Measurements from ENCODE around the gene HEATR1.

HEATR1 gene

GRCh38 chr1:236603991-236604904, at the start of gene HEATR1:
TSS of gene HEATR1 (minus strand) at chr1:236604516. CDS start at chr1:236604095, 421 bp downstream.
- DNase-seq (ENCODE audit: extremely low read depth, low read depth): peak; percentile 91
- no peak for TF ChIP-seq CTCF (IDR thresholded peaks at IDR 0.05; ENCODE audit: low read depth, low read length, missing control alignments)
- peak within 1 kb of the TSS; percentile 96 for H3K4me3 ChIP-seq (replicated peaks; ENCODE audit: low read depth, low read length)

- DNase-seq (ENCODE audit: extremely low read depth, low read depth): no peak
- TF ChIP-seq CTCF (IDR thresholded peaks at IDR 0.05; ENCODE audit: low read depth, low read length, missing control alignments): no peak
- H3K4me3 ChIP-seq (replicated peaks; ENCODE audit: low read depth, low read length): no peak overlapping the region
Observed at GRCh38 chr1:236645016-236645680, 40.8 kb upstream of the HEATR1 start.

- DNase-seq (ENCODE audit: extremely low read depth, low read depth): no peak
- no peak for TF ChIP-seq CTCF (IDR thresholded peaks at IDR 0.05; ENCODE audit: low read depth, low read length, missing control alignments)
- no peak overlapping the region for H3K4me3 ChIP-seq (replicated peaks; ENCODE audit: low read depth, low read length)
Observed at GRCh38 chr1:236642763-236643162, 38.4 kb upstream of the HEATR1 start.

GRCh38 chr1:236639686-236640085, 35.4 kb upstream of the HEATR1 start:
- no peak overlapping the region for H3K4me3 ChIP-seq (replicated peaks; ENCODE audit: low read depth, low read length)
- TF ChIP-seq CTCF (IDR thresholded peaks at IDR 0.05; ENCODE audit: low read depth, low read length, missing control alignments): no peak
- no peak for DNase-seq (ENCODE audit: extremely low read depth, low read depth)

- no peak overlapping the region for H3K4me3 ChIP-seq (replicated peaks; ENCODE audit: low read depth, low read length)
- no peak for TF ChIP-seq CTCF (IDR thresholded peaks at IDR 0.05; ENCODE audit: low read depth, low read length, missing control alignments)
- no peak for DNase-seq (ENCODE audit: extremely low read depth, low read depth)
Observed at GRCh38 chr1:236638945-236639344, 34.6 kb upstream of the HEATR1 start.

GRCh38 chr1:236636017-236636416, 31.7 kb upstream of the HEATR1 start:
- TF ChIP-seq CTCF (IDR thresholded peaks at IDR 0.05; ENCODE audit: low read depth, low read length, missing control alignments): no peak
- no peak for DNase-seq (ENCODE audit: extremely low read depth, low read depth)
- H3K4me3 ChIP-seq (replicated peaks; ENCODE audit: low read depth, low read length): no peak overlapping the region

Data from HFF-Myc (cell line).